Panc1 (cell line): ENCODE data around the gene CALCB. TPM values are rescaled to one million over a fixed set of nuclear protein-coding genes. Genes with fewer than 3 reads are reported as not detected.

ENCODE experiments used
- ATAC-seq: fragments of 200-7000 bp; cut with Tn5 transposase; 2 replicates; pipeline ENCODE4 v1.9.1; 2020; ENCODE audit warnings: mild to moderate bottlenecking, moderate library complexity
- BruUV-seq: library from RNA; stranded (reverse); fragments of 400-500 nt; replicated peaks from 2 replicates; lab custom pipeline; 2021; lab: Mats Ljungman, UMichigan
- CTCF ChIA-PET: fragments of 300-600 bp; sonication (Branson Sonifier 250); formaldehyde crosslinking; loops from one replicate; lab custom pipeline; 2022; ENCODE audit warnings: antibody characterized with exemption; lab: Charles Lee
- POLR2A ChIA-PET: fragments of 300-600 bp; sonication (Branson Sonifier 250); formaldehyde crosslinking; loops from one replicate; lab custom pipeline; 2022; ENCODE audit warnings: antibody characterized with exemption; lab: Charles Lee
- DNase-seq: peaks from one replicate; pipeline ENCODE4 v3.0.0-alpha.2; 2010; ENCODE audit warnings: low read depth, low spot score
- H3K27ac ChIP-seq: 2 replicates; pipeline ENCODE4 v1.5.1; 2011; ENCODE audit warnings: mild to moderate bottlenecking, low read length, inconsistent platforms
- H3K27me3 ChIP-seq: fragments of 200-500 bp; sonication (Bioruptor generic); 2 replicates; pipeline ENCODE4 v1.6.0; 2014; ENCODE audit warnings: low read length, inconsistent platforms; ENCODE audit not compliant: control insufficient read depth, insufficient read depth
- H3K36me3 ChIP-seq: fragments of 200-500 bp; sonication (Bioruptor generic); 2 replicates; pipeline ENCODE4 v1.5.1; 2014; ENCODE audit warnings: inconsistent platforms, mild to moderate bottlenecking, low read length, moderate library complexity; ENCODE audit not compliant: control insufficient read depth, insufficient read depth
- H3K4me1 ChIP-seq: 2 replicates; pipeline ENCODE4 v1.5.1; 2011; ENCODE audit warnings: inconsistent platforms, mild to moderate bottlenecking, low read length, moderate library complexity; ENCODE audit not compliant: control insufficient read depth, insufficient read depth
- H3K4me3 ChIP-seq, 2 experiments: 2 replicates each; pipeline ENCODE4 v1.5.1; 2011 to 2012; ENCODE audit warnings: low read depth in 2 of 2, low read length in 2 of 2, mild to moderate bottlenecking in 2 of 2, inconsistent platforms in 1 of 2, moderate library complexity in 1 of 2
- H3K9me3 ChIP-seq: fragments of 200-500 bp; sonication (Bioruptor generic); 2 replicates; pipeline ENCODE4 v1.5.1; 2014; ENCODE audit warnings: low read depth, mild to moderate bottlenecking, inconsistent platforms, low read length, moderate library complexity; ENCODE audit not compliant: control insufficient read depth, insufficient read depth
- CTCF ChIP-seq: fragments of 450-650 bp; IDR thresholded peaks from 2 replicates; pipeline ENCODE4 v1.5.1; 2017; ENCODE audit warnings: mild to moderate bottlenecking
- POLR2AphosphoS5 ChIP-seq: IDR thresholded peaks from 2 replicates; pipeline ENCODE4 v1.6.1; 2012; ENCODE audit warnings: mild to moderate bottlenecking, low read depth, low read length, moderate library complexity
- REST ChIP-seq, 2 experiments: IDR thresholded peaks; 2 replicates each; pipeline ENCODE4 v1.6.1; 2011 to 2012; ENCODE audit warnings: low read depth in 2 of 2, control low read depth in 1 of 2, low read length in 1 of 2, mild to moderate bottlenecking in 1 of 2, moderate library complexity in 1 of 2; ENCODE audit not compliant: insufficient read depth in 1 of 2
- SIN3A ChIP-seq: IDR thresholded peaks from 2 replicates; pipeline ENCODE4 v1.6.1; 2012; ENCODE audit warnings: low read depth, mild to moderate bottlenecking, low read length, moderate library complexity, borderline replicate concordance; ENCODE audit not compliant: insufficient read depth
- TCF7L2 ChIP-seq: IDR thresholded peaks from 2 replicates; pipeline ENCODE4 v1.6.1; 2011; ENCODE audit warnings: mild to moderate bottlenecking, low read depth, low read length, inconsistent platforms
- in situ Hi-C: cut with HindIII; loops from 2 replicates; pipeline ENCODE4 v1.10.0; 2016; ENCODE audit warnings: low sequenced_read_pairs, low pct_unique_long_range_greater_than_20kb
- intact Hi-C: fragments of 100-400 bp; cut with micrococcal nuclease; formaldehyde crosslinking; loops from one replicate; pipeline ENCODE4 v1.10.0; 2022; ENCODE audit not compliant: unreplicated experiment
- total RNA-seq: library from RNA; stranded (reverse); gene quantifications from one replicate; pipeline ENCODE4 v1.2.1, GENCODE V29; 2021; ENCODE audit not compliant: unreplicated experiment

The CALCB gene
- total RNA-seq, 1 experiment from 2014 or later: not detected

- intact Hi-C loops: no loop called here
- no TSS peak for BruUV-seq
- H3K27me3 ChIP-seq: no peaks in the 10 kb centered on the region
- no peak overlapping the region for H3K27ac ChIP-seq
- H3K4me1 ChIP-seq: no peaks in the 10 kb centered on the region
- DNase-seq (no peak), ATAC-seq (no peak)
- in situ Hi-C loops: no loop called here
- ChIA-PET CTCF (no interaction called here), POLR2A (no interaction called here)
- H3K36me3 ChIP-seq: no peaks in the 10 kb centered on the region
- H3K9me3 ChIP-seq: no peaks in the 10 kb centered on the region
- no peak overlapping the region for H3K4me3 ChIP-seq
- TF ChIP-seq SIN3A (no peak), REST (IDR thresholded peaks at IDR 0.05; ENCODE audit: insufficient read depth in 1 of 2, low read depth in 2 of 2, low read length in 1 of 2) (no peak), TCF7L2 (no peak), POLR2AphosphoS5 (no peak), CTCF (no peak)
Observed at GRCh38 chr11:15053191-15053685, 20.2 kb upstream of the CALCB start.

- no peak overlapping the region for H3K27ac ChIP-seq
- BruUV-seq: no TSS peak
- no peaks in the 10 kb centered on the region for H3K36me3 ChIP-seq
- no peaks in the 10 kb centered on the region for H3K27me3 ChIP-seq
- ChIA-PET POLR2A (no interaction called here), CTCF (no interaction called here)
- TF ChIP-seq POLR2AphosphoS5: no peak
- no peak for TF ChIP-seq SIN3A
- TF ChIP-seq REST (IDR thresholded peaks at IDR 0.05; ENCODE audit: insufficient read depth in 1 of 2, low read depth in 2 of 2, low read length in 1 of 2): no peak
- no peak for TF ChIP-seq TCF7L2
- TF ChIP-seq CTCF: no peak
- no peaks in the 10 kb centered on the region for H3K4me1 ChIP-seq
- ATAC-seq (no peak), DNase-seq (no peak)
- intact Hi-C loops: no loop called here
- H3K4me3 ChIP-seq: no peak overlapping the region
- in situ Hi-C loops: no loop called here
- no peaks in the 10 kb centered on the region for H3K9me3 ChIP-seq
Observed at GRCh38 chr11:15055620-15056356, 17.6 kb upstream of the CALCB start.
